ENCODE data around the gene CNTN6. TPM values are rescaled to one million over a fixed set of nuclear protein-coding genes. Genes with fewer than 3 reads are reported as not detected.

Gene CNTN6
- polyA plus RNA-seq, 1 donor (not counting 4 experiments of a cell fraction or from before 2014, with no cell fraction given) = not detected

GRCh38 chr3:1216856-1217255 lies 124.0 kb downstream of the CNTN6 start:
- Histone ChIP-seq H2AFZ (ENCODE audit: control insufficient read depth, low read length) (no peak overlapping the region), H3K36me3 (ENCODE audit: control insufficient read depth in 2 of 2, extremely low read depth in 1 of 2, insufficient read depth in 2 of 2, low read length in 2 of 2) (no peaks in the 10 kb centered on the region), H3K4me1 (ENCODE audit: control insufficient read depth, extremely low read depth, insufficient read depth, low read length) (no peaks in the 10 kb centered on the region), H3K27me3 (ENCODE audit: control insufficient read depth, extremely low read depth, insufficient read depth, low read length) (no peaks in the 10 kb centered on the region), H3K9me1 (ENCODE audit: control insufficient read depth, extremely low read depth, insufficient read depth, low read length) (no peaks in the 10 kb centered on the region), H3K9me3 (ENCODE audit: control insufficient read depth, low read depth, low read length) (no peaks in the 10 kb centered on the region), H3K4me2 (ENCODE audit: control insufficient read depth, extremely low read depth, insufficient read depth, low read depth, low read length) (no peak overlapping the region), H4K20me1 (ENCODE audit: control insufficient read depth, extremely low read depth, insufficient read depth, low read length) (no peaks in the 10 kb centered on the region), H3K4me3 (ENCODE audit: control insufficient read depth in 2 of 3, extremely low read depth in 1 of 3, insufficient read depth in 2 of 3, low read depth in 1 of 3, low read length in 3 of 3) (no peak overlapping the region), H3K9ac (ENCODE audit: control insufficient read depth, extremely low read depth, insufficient read depth, low read length) (no peak overlapping the region), H3K79me2 (ENCODE audit: control insufficient read depth, insufficient read depth, low read length) (no peaks in the 10 kb centered on the region), H3K27ac (ENCODE audit: control insufficient read depth, insufficient read depth, low read length) (no peak overlapping the region)
- FAIRE-seq = no peak
- dilution Hi-C loops (cut with MboI; ENCODE audit: extremely low pct_ligation_motif_present, low sequenced_read_pairs) = no loop called here
- no peak for TF ChIP-seq EZH2 (IDR thresholded peaks at IDR 0.05; ENCODE audit: low read length)
- TF ChIP-seq, protein P1, sequence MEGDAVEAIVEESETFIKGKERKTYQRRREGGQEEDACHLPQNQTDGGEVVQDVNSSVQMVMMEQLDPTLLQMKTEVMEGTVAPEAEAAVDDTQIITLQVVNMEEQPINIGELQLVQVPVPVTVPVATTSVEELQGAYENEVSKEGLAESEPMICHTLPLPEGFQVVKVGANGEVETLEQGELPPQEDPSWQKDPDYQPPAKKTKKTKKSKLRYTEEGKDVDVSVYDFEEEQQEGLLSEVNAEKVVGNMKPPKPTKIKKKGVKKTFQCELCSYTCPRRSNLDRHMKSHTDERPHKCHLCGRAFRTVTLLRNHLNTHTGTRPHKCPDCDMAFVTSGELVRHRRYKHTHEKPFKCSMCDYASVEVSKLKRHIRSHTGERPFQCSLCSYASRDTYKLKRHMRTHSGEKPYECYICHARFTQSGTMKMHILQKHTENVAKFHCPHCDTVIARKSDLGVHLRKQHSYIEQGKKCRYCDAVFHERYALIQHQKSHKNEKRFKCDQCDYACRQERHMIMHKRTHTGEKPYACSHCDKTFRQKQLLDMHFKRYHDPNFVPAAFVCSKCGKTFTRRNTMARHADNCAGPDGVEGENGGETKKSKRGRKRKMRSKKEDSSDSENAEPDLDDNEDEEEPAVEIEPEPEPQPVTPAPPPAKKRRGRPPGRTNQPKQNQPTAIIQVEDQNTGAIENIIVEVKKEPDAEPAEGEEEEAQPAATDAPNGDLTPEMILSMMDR (optimal IDR thresholded peaks at IDR 0.05 in 1 of 3, IDR thresholded peaks at IDR 0.05 in 1 of 3, conservative IDR thresholded peaks at IDR 0.05 in 1 of 3; ENCODE audit: extremely low read depth in 1 of 3, insufficient read depth in 2 of 3, low read length in 3 of 3) = no peak
- no peak for DNase-seq (ENCODE audit: low read depth, low spot score)

- Histone ChIP-seq H3K27ac (ENCODE audit: control insufficient read depth, insufficient read depth, low read length) (no peak overlapping the region), H3K9me3 (ENCODE audit: control insufficient read depth, low read depth, low read length) (no peaks in the 10 kb centered on the region), H3K9me1 (ENCODE audit: control insufficient read depth, extremely low read depth, insufficient read depth, low read length) (no peaks in the 10 kb centered on the region), H3K79me2 (ENCODE audit: control insufficient read depth, insufficient read depth, low read length) (no peaks in the 10 kb centered on the region), H3K36me3 (ENCODE audit: control insufficient read depth in 2 of 2, extremely low read depth in 1 of 2, insufficient read depth in 2 of 2, low read length in 2 of 2) (no peaks in the 10 kb centered on the region), H3K4me3 (ENCODE audit: control insufficient read depth in 2 of 3, extremely low read depth in 1 of 3, insufficient read depth in 2 of 3, low read depth in 1 of 3, low read length in 3 of 3) (no peak overlapping the region), H3K4me2 (ENCODE audit: control insufficient read depth, extremely low read depth, insufficient read depth, low read depth, low read length) (no peak overlapping the region), H3K27me3 (ENCODE audit: control insufficient read depth, extremely low read depth, insufficient read depth, low read length) (no peaks in the 10 kb centered on the region), H3K9ac (ENCODE audit: control insufficient read depth, extremely low read depth, insufficient read depth, low read length) (no peak overlapping the region), H2AFZ (ENCODE audit: control insufficient read depth, low read length) (no peak overlapping the region), H4K20me1 (ENCODE audit: control insufficient read depth, extremely low read depth, insufficient read depth, low read length) (no peaks in the 10 kb centered on the region), H3K4me1 (ENCODE audit: control insufficient read depth, extremely low read depth, insufficient read depth, low read length) (no peaks in the 10 kb centered on the region)
- dilution Hi-C loops (cut with MboI; ENCODE audit: extremely low pct_ligation_motif_present, low sequenced_read_pairs) = no loop called here
- FAIRE-seq (no peak), DNase-seq (ENCODE audit: low read depth, low spot score) (no peak)
- TF ChIP-seq, protein P1 (optimal IDR thresholded peaks at IDR 0.05 in 1 of 3, IDR thresholded peaks at IDR 0.05 in 1 of 3, conservative IDR thresholded peaks at IDR 0.05 in 1 of 3; ENCODE audit: extremely low read depth in 1 of 3, insufficient read depth in 2 of 3, low read length in 3 of 3) = no peak
- no peak for TF ChIP-seq EZH2 (IDR thresholded peaks at IDR 0.05; ENCODE audit: low read length)
These were observed 134.3 kb downstream of the CNTN6 start for GRCh38 chr3:1227111-1227510.

Data from keratinocyte (primary cell).